Neural cell (in vitro differentiated cells): ENCODE measurements around the gene GGA2.

Experiments used
- EP300 ChIP-seq: fragments of 450-650 bp; conservative IDR thresholded peaks from 2 replicates; pipeline ENCODE4 v1.6.1; 2014; ENCODE audit warnings: antibody characterized with exemption, mild to moderate bottlenecking, moderate library complexity; ENCODE audit not compliant: poor library complexity, severe bottlenecking
- EZH2 ChIP-seq: fragments of 200-600, 300-800 bp; shearing (Covaris generic), sonication (generic); IDR thresholded peaks from 2 replicates; pipeline ENCODE4 v1.6.1; 2014; ENCODE audit warnings: antibody characterized with exemption, low read length, borderline replicate concordance, mild to moderate bottlenecking; ENCODE audit not compliant: insufficient read depth, poor library complexity, severe bottlenecking
- MXI1 ChIP-seq: fragments of 450-650 bp; conservative IDR thresholded peaks from 2 replicates; pipeline ENCODE4 v1.6.1; 2014; ENCODE audit warnings: antibody characterized with exemption, mild to moderate bottlenecking; ENCODE audit not compliant: poor library complexity, severe bottlenecking
- POLR2AphosphoS5 ChIP-seq: IDR thresholded peaks from 2 replicates; pipeline ENCODE4 v1.6.1; 2012
- RAD21 ChIP-seq: fragments of 450-650 bp; conservative IDR thresholded peaks from 2 replicates; pipeline ENCODE4 v1.6.1; 2014; ENCODE audit warnings: antibody characterized with exemption, mild to moderate bottlenecking, moderate library complexity
- REST ChIP-seq: IDR thresholded peaks from 2 replicates; pipeline ENCODE4 v1.6.1; 2012; ENCODE audit warnings: borderline replicate concordance
- SMC3 ChIP-seq: fragments of 450-650 bp; conservative IDR thresholded peaks from 2 replicates; pipeline ENCODE4 v1.6.1; 2014; ENCODE audit warnings: antibody characterized with exemption, mild to moderate bottlenecking, moderate library complexity; ENCODE audit not compliant: poor library complexity
- TAF1 ChIP-seq: IDR thresholded peaks from 2 replicates; pipeline ENCODE4 v1.6.1; 2012; ENCODE audit warnings: low read depth
- TF ChIP-seq, protein P1 (sequence below): fragments of 450-650 bp; IDR thresholded peaks from 2 replicates; pipeline ENCODE4 v1.5.1; 2014; ENCODE audit warnings: antibody characterized with exemption, mild to moderate bottlenecking, moderate library complexity; ENCODE audit not compliant: poor library complexity, severe bottlenecking

DNA sequence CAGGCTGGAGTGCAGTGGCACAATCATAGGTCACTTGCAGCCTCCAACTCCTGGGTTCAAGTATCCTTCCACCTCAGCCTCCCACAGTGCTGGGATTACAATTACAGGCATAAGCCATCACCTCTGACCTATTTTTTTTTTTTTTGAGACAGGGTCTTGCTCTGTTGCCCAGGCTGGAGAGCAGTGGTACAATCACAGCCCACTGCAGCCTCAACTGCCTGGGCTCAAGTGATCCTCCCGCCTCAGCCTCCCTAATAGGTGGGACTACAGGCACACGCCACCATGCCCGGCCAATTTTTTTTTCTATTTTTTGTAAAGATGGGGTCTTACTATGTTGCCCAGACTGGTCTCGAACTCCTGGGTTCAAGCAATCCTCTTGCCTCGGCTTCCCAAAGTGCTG is 5.6 kb upstream of the GGA2 start:
- no peak for TF ChIP-seq RAD21
- TF ChIP-seq, protein P1, sequence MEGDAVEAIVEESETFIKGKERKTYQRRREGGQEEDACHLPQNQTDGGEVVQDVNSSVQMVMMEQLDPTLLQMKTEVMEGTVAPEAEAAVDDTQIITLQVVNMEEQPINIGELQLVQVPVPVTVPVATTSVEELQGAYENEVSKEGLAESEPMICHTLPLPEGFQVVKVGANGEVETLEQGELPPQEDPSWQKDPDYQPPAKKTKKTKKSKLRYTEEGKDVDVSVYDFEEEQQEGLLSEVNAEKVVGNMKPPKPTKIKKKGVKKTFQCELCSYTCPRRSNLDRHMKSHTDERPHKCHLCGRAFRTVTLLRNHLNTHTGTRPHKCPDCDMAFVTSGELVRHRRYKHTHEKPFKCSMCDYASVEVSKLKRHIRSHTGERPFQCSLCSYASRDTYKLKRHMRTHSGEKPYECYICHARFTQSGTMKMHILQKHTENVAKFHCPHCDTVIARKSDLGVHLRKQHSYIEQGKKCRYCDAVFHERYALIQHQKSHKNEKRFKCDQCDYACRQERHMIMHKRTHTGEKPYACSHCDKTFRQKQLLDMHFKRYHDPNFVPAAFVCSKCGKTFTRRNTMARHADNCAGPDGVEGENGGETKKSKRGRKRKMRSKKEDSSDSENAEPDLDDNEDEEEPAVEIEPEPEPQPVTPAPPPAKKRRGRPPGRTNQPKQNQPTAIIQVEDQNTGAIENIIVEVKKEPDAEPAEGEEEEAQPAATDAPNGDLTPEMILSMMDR = no peak
- no peak for TF ChIP-seq EP300
- TF ChIP-seq MXI1 = no peak
- TF ChIP-seq EZH2 = no peak
- TF ChIP-seq TAF1 = no peak
- TF ChIP-seq SMC3 = no peak
- TF ChIP-seq POLR2AphosphoS5 = no peak
- TF ChIP-seq REST = no peak
